Mammary epithelial cell (primary cell): Measurements from ENCODE around the gene CACNG4.

Experiments
- CTCF ChIP-seq, 2 donors: IDR thresholded peaks in 1 of 2; conservative IDR thresholded peaks in 1 of 2; 2 replicates each; pipeline ENCODE4 v1.5.1; 2011 to 2012; ENCODE audit warnings: inconsistent platforms in 2 of 2, low read length in 2 of 2, mild to moderate bottlenecking in 2 of 2, control low read depth in 1 of 2, low read depth in 1 of 2; ENCODE audit not compliant: insufficient read depth in 1 of 2; ENCODE audit errors: extremely low read depth in 1 of 2
- EZH2 ChIP-seq: IDR thresholded peaks from 2 replicates; pipeline ENCODE4 v1.6.1; 2012; ENCODE audit warnings: low read length, inconsistent platforms, borderline replicate concordance

DNA sequence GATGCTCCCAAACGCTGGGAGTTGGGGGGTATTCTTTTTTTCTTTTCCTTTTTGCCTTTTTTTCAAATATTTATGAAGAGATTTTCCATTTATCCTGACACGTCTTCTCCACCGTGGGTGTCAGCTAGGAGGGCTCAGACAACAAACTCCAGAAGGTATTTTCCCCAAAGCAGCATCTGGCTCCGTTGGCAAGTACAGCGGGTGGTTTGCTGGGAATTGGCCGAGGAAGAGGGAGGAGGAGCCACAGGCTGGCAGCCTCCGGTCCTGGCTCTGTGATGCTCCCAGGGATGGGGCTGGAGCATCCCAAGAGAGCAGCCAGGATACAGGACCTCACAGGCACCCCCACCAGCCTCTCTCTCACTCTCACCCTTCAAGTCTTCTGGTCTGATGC is 10.9 kb upstream of the CACNG4 start:
- no peak for TF ChIP-seq CTCF (conservative IDR thresholded peaks at IDR 0.05 in 1 of 2, IDR thresholded peaks at IDR 0.05 in 1 of 2; ENCODE audit: extremely low read depth in 1 of 2, insufficient read depth in 1 of 2, low read depth in 1 of 2, low read length in 2 of 2)
- no peak for TF ChIP-seq EZH2
